ENCODE data around the gene SLC28A2. TPM values are rescaled to one million over a fixed set of nuclear protein-coding genes. Genes with fewer than 3 reads are reported as not detected.

Gene SLC28A2
- total RNA-seq, 1 donor from 2014 or later = not detected

DNA sequence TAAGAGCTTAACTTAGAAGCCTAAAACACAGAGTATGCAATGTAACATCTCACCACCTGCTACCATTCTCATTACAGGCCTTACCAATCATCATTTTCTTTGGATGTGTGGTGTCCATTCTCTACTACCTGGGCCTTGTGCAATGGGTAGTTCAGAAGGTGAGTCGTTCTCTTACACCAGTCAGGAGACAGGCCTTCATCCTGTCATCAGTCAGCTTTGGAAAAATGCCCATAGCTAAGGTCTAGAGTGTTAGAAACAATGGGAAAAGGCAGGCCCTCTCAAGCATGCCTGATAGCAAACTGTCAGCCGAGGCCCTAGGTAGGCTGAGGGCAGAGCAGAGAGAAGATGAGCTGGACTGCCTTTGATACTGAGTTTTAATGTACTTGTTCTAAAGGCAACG lies 13.5 kb downstream of the SLC28A2 start:
- no peak for FAIRE-seq
- DNase-seq (ENCODE audit: low read depth) = peak; percentile 81
- Histone ChIP-seq H3K4me3 (ENCODE audit: low read depth, low read length) (no peak overlapping the region), H3K27me3 (ENCODE audit: control insufficient read depth, insufficient read depth, low read length) (no peaks in the 10 kb centered on the region), H3K36me3 (ENCODE audit: control insufficient read depth, insufficient read depth, low read length) (no peaks in the 10 kb centered on the region)
- TF ChIP-seq, protein P1, sequence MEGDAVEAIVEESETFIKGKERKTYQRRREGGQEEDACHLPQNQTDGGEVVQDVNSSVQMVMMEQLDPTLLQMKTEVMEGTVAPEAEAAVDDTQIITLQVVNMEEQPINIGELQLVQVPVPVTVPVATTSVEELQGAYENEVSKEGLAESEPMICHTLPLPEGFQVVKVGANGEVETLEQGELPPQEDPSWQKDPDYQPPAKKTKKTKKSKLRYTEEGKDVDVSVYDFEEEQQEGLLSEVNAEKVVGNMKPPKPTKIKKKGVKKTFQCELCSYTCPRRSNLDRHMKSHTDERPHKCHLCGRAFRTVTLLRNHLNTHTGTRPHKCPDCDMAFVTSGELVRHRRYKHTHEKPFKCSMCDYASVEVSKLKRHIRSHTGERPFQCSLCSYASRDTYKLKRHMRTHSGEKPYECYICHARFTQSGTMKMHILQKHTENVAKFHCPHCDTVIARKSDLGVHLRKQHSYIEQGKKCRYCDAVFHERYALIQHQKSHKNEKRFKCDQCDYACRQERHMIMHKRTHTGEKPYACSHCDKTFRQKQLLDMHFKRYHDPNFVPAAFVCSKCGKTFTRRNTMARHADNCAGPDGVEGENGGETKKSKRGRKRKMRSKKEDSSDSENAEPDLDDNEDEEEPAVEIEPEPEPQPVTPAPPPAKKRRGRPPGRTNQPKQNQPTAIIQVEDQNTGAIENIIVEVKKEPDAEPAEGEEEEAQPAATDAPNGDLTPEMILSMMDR (IDR thresholded peaks at IDR 0.05; ENCODE audit: insufficient read depth, low read length, severe bottlenecking) = no peak

DNA sequence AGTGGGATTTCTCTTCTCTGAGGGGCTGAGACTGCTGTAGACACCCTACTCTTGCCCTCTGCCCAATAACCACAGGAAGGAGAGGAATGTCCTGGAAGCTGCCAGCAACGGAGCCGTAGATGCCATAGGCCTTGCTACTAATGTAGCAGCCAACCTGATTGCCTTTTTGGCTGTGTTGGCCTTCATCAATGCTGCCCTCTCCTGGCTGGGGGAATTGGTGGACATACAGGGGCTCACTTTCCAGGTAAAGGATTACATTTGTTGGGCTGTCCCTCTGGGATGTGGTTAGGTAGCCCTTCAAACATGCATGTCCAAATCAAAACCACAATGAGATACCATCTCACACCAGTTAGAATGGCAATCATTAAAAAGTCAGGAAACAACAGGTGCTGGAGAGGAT lies 16.1 kb downstream of the SLC28A2 start:
- H3K4me3 ChIP-seq (ENCODE audit: low read depth, low read length) = no peak overlapping the region
- H3K36me3 ChIP-seq (ENCODE audit: control insufficient read depth, insufficient read depth, low read length) = no peaks in the 10 kb centered on the region
- peak; percentile 17 for DNase-seq (ENCODE audit: low read depth)
- FAIRE-seq = no peak
- TF ChIP-seq, protein P1 (IDR thresholded peaks at IDR 0.05; ENCODE audit: insufficient read depth, low read length, severe bottlenecking) = peak; percentile 32
- no peaks in the 10 kb centered on the region for H3K27me3 ChIP-seq (ENCODE audit: control insufficient read depth, insufficient read depth, low read length)

DNA sequence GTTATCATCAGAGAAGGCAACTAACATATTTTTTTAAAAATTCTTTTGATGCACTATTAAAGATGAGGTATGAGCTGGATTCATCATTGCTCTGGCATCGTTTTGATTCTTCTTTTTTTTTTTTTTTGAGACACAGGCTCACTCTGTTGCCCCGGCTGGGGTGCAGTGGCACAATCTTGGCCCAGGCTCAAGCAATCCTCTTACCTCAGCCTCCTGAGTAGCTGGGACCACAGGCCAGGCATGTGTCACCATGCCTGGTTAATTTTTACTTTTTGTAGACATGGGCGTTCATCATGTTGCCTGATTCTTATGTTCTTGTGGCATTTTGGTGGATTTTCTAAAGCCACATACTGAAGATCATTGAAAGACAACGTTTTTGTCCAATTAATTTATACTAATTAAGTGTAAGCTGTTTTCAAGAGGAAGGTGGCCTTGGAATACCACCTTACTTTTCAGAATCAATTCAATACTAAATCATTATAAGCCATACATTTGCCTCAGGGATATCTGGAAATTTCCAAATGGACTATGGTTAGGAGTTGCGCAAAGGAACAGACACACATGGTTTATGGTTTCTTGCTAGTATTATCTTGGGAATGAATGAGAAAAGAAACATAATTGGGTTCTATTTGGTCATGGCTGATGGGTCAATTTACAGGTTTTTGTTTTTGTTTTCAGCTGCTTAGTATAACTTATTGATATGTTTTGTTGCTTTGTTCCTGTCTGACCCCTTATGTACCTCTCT lies 22.8 kb downstream of the SLC28A2 start:
- FAIRE-seq = no peak
- DNase-seq (ENCODE audit: low read depth) = no peak

DNA sequence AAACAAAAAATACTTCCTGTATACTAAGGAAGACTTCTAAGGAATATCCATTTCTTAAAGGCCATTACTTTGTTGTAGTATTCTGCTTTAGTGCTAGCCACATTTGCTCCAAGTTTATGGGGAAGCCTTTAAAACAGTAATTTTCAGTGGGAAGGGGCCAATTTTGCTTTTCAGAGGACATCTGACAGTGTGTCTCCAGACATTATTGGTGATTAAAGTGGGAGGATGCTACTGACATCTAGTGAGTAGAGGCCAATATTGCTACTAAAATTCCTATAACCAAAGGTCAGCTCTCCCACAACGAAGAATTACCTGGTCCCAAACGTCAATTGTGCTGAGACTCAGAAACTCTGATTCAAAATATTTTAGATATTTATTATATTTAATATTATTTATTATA lies 24.8 kb downstream of the SLC28A2 start:
- H3K36me3 ChIP-seq (ENCODE audit: control insufficient read depth, insufficient read depth, low read length) = no peaks in the 10 kb centered on the region
- FAIRE-seq = no peak
- no peaks in the 10 kb centered on the region for H3K27me3 ChIP-seq (ENCODE audit: control insufficient read depth, insufficient read depth, low read length)
- H3K4me3 ChIP-seq (ENCODE audit: low read depth, low read length) = no peak overlapping the region
- DNase-seq (ENCODE audit: low read depth) = peak; percentile 43
- TF ChIP-seq, protein P1 (IDR thresholded peaks at IDR 0.05; ENCODE audit: insufficient read depth, low read length, severe bottlenecking) = peak; percentile 50

More for the DNA sequence above, 22.8 kb downstream of the SLC28A2 start:
- Histone ChIP-seq H3K4me3 (ENCODE audit: low read depth, low read length) (no peak overlapping the region), H3K36me3 (ENCODE audit: control insufficient read depth, insufficient read depth, low read length) (no peaks in the 10 kb centered on the region), H3K27me3 (ENCODE audit: control insufficient read depth, insufficient read depth, low read length) (no peaks in the 10 kb centered on the region)
- TF ChIP-seq, protein P1 (IDR thresholded peaks at IDR 0.05; ENCODE audit: insufficient read depth, low read length, severe bottlenecking) = no peak

DNA sequence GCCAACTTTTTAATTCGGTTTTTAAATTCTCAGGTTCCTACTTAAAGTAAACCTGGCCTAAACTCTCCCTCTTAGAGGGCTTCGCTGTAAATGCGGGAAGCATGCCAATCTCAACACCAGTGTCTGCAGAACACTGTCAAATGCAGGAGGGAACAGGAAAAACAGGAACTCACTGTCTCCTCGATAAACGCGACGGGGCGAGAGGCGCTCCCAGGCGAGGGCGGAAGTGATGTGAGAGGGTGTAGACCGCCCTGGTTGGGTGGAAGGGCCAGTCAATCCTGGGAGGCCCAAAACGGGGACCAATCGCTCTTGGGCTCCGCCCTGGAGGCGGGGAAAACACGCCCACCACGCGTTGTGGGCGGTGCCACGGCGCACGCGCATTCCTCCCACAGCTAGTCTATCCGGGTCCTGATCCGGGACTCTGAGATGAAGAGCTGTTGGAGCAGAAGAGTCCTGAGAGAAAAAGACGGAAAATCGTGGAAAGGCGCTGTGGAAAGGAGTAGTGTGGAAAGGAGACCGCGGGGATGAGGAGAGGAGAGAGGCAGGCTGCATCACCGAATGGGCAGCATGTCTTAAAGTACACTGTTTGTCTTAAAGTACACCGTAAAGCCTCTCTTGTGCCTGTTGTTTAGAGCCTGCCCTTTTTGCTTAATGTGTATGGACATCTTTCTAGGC lies 27.1 kb downstream of the SLC28A2 start:
- DNase-seq (ENCODE audit: low read depth) (peak; percentile 96), FAIRE-seq (peak; percentile 76)
- TF ChIP-seq, protein P1 (IDR thresholded peaks at IDR 0.05; ENCODE audit: insufficient read depth, low read length, severe bottlenecking) = no peak
- Histone ChIP-seq H3K36me3 (ENCODE audit: control insufficient read depth, insufficient read depth, low read length) (no peaks in the 10 kb centered on the region), H3K4me3 (ENCODE audit: low read depth, low read length) (peak overlapping the region; percentile 91), H3K27me3 (ENCODE audit: control insufficient read depth, insufficient read depth, low read length) (no peaks in the 10 kb centered on the region)
